Central memory CD8-positive, alpha-beta T cell (primary cell): ENCODE data around the gene BRD3OS.
"Not testable (repeated sequence)": the region's sequence is repeated elsewhere in the genome, so short reads cannot be mapped to it uniquely, and the experiment has no call there.

ENCODE experiments used
- ATAC-seq: fragments of 150-1000 bp; cut with Tn5 transposase; replicated peaks from 2 replicates; pipeline ENCODE4 v1.10.0; 2022; ENCODE audit warnings: mild to moderate bottlenecking, moderate FRiP score, moderate number of reproducible peaks; ENCODE audit not compliant: poor library complexity, severe bottlenecking; ENCODE audit errors: extremely low read depth
- DNase-seq, 2 donors: peaks; one replicate each; pipeline ENCODE4 v3.0.0; 2021; ENCODE audit warnings: low spot score in 2 of 2
- H3K27ac Mint-ChIP-seq: one replicate; pipeline ENCODE4 v1.8.0; 2022; ENCODE audit warnings: low read depth, mild to moderate bottlenecking, moderate library complexity, mixed read lengths
- H3K27me3 Mint-ChIP-seq: one replicate; pipeline ENCODE4 v1.8.0; 2022; ENCODE audit warnings: mixed read lengths
- H3K36me3 Mint-ChIP-seq: one replicate; pipeline ENCODE4 v1.8.0; 2022; ENCODE audit warnings: mild to moderate bottlenecking, moderate library complexity, mixed read lengths; ENCODE audit not compliant: insufficient read depth
- H3K4me1 Mint-ChIP-seq: one replicate; pipeline ENCODE4 v1.8.0; 2022; ENCODE audit warnings: mixed read lengths
- H3K4me3 Mint-ChIP-seq: one replicate; pipeline ENCODE4 v1.8.0; 2022; ENCODE audit warnings: mild to moderate bottlenecking, moderate library complexity, mixed read lengths
- H3K9me3 Mint-ChIP-seq: one replicate; pipeline ENCODE4 v1.8.0; 2022; ENCODE audit warnings: mixed read lengths

BRD3OS gene

DNA sequence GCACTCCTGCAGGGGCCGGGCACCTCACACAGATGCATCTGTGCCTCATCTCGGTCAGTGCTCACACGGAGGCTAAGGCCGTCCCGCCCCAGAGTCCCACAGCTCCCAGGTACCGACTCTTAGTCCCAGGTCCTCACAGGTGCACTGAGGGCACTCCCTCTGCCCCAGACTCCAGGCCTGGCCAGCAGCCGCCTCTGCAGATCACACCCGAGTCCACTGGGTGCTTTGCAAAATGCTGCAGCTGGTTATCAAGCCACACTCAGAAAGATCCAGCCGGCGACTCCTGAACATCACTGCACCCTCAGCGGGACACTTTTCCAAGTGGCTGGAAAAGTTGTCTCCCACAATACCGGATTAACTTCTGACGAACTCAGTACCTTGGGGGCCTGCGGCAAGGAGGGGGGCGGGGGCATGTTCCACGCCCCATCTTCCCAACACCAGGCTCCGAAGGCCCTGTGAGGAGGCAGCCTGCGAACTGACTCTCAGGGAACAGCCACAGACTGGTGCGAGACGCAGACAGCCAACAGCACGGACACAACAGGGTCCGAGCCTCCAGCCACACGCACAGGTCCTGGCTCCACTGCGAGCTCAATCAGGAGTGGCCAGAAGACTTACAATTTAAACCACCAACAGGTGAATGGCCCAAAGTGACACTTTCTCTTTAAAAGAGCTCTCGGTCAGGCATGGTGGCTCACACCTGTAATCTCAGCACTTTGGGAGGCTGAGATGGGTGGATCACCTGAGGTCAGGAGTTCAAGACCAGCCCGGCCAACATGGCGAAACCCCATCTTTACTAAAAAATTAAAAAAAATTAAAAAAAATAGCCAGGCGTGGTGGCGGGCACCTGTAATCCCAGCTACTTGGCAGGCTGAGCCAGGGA is 38.5 kb downstream of the BRD3OS start:
- peak overlapping the region; percentile 41 for H3K4me3 Mint-ChIP-seq
- ATAC-seq (no peak), DNase-seq (no peak)
- no peak overlapping the region for H3K27ac Mint-ChIP-seq
- H3K36me3 Mint-ChIP-seq: peaks cover 12% of the 10 kb centered on the region
- H3K9me3 Mint-ChIP-seq: no peaks in the 10 kb centered on the region
- peaks cover 57% of the 10 kb centered on the region for H3K4me1 Mint-ChIP-seq
- no peaks in the 10 kb centered on the region for H3K27me3 Mint-ChIP-seq

DNA sequence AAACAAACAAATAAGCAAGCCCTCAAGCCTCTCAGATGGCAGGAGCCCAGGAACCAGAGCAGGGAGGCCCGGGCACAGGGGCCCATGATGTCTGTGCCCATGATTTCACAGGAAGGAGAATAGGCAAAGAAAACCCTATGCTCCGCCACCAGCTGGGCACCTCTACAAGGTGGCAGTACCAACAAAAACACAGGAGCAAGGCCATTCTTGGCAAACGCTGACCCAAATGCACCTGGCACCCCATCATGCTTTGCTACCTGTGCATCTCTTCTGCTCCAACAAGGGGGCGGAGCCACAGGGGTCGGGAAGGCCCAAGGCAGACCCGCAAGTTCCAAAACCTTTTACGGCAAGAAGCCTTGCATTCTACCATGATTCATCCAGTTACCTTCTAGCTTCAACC is 39.4 kb downstream of the BRD3OS start:
- no peak for ATAC-seq
- H3K4me3 Mint-ChIP-seq: peak overlapping the region; percentile 87
- peaks cover 15% of the 10 kb centered on the region for H3K36me3 Mint-ChIP-seq
- H3K27ac Mint-ChIP-seq: peak overlapping the region; percentile 87
- no peak for DNase-seq
- no peaks in the 10 kb centered on the region for H3K27me3 Mint-ChIP-seq
- no peaks in the 10 kb centered on the region for H3K9me3 Mint-ChIP-seq
- peaks cover 49% of the 10 kb centered on the region for H3K4me1 Mint-ChIP-seq

DNA sequence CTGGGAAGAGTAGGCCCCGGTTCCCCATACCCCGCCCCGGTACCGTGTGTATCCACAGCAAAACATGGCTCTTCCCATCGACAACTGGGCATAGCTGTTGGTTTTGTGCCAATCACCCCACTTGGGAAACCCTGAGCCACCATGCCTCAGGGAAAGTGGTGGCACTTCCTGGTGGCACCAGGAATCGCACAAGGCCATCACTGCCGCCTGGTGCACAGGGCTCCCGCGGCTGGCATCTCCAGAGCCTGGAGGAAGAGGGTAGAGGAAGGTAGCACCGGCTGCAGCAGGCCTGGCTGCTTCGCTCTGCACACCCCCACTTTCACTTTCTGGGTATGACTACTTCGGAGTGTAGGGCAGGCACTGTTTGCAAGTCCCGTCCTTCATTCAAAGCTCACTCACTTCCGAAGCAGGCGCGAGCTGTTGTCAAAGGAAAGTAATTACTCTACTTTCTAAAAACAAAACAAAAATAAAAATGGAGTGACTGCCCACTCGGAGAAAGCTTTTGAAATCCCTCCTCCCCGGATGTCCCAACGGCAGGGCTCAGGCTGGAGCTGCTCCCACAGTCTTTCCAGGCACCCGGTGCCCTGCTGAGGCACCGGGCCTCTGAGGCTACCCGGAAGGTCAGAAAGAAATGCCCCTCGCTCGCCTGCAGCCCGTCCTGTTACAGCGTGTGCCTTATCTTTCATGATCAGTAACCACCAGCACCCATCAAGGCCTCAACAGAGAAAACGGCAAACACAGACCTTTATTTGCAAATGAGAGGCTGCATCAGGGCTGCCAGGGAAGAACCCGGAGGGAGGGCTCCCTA is 40.5 kb downstream of the BRD3OS start:
- Mint-ChIP-seq H3K4me3 (peak overlapping the region; percentile 87), H3K36me3 (peaks cover 14% of the 10 kb centered on the region), H3K4me1 (peaks cover 38% of the 10 kb centered on the region), H3K27ac (peak overlapping the region; percentile 87), H3K27me3 (peaks cover 10% of the 10 kb centered on the region), H3K9me3 (no peaks in the 10 kb centered on the region)
- DNase-seq (peak in 1 of 2 donors; percentile 51), ATAC-seq (peak; percentile 42)

DNA sequence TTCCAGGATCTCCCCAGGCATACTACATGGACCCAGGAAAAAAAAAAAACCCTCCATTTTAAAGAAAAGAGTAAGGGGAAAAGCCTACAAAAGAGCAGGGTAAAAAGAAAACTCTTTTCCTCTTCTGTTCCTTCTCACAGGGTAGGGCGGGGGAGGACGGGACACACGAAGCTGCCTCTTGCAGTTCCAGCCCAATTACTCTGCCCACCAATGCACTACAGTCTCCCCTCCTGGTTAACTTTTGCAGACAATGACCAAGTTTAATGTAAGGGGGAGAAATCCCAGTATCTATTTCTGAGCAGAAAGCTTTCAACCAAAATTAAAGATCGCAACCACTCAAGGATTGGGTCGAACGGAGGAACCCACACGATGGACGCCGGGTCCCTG is 41.2 kb downstream of the BRD3OS start:
- Mint-ChIP-seq H3K4me1 (peaks cover 38% of the 10 kb centered on the region), H3K4me3 (peak overlapping the region; percentile 87), H3K36me3 (peaks cover 14% of the 10 kb centered on the region), H3K9me3 (no peaks in the 10 kb centered on the region), H3K27ac (peak overlapping the region; percentile 87), H3K27me3 (peaks cover 15% of the 10 kb centered on the region)
- no peak for DNase-seq
- no peak for ATAC-seq

DNA sequence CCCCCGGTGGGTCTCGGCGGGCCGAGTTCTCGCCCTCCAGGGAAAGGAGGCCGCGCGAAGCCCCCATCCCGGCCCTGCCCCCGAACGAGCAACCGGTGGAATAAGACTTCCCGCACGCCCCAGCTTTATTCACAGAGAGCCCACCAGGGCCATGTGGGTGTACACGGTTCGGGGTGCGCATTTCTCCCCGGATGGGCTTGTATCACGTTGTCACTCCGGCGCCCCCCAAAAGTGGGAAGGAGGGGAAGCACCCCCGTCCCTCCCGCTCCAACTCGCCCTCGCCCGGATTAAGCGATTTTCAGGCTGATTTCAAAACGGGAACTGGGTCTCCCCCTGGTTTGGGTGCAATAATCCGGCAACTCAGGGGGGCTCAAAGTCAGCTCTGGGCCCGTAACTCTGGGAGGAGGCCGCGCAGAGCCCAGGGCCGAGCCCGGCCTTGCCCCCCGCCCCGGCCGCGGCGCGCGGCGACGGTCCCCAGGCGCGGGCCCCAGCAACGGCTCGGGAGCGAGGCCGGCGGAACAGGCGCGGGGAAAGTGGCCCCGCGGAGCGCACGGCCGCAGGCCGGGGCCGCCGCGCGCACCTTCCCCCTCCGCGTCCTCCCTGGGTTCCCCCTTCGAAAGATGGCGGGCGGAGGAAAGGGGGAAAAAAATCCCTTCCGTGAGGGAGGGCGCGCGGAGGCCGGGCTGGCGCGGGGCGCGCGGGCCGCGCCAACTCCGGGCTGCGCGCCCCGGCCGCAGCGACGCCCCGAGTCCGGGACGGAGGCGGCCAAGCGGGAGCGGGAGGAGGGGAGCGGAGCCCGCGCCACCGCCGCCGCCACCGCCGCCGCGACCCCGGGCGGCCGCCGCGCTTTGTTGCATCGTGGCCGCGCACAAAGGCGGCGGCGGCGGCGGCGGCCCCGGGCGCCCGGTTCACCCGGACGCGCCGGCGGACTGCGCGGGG is 41.9 kb downstream of the BRD3OS start:
- no peak for ATAC-seq
- Mint-ChIP-seq H3K27me3 (peaks cover 15% of the 10 kb centered on the region), H3K27ac (peak overlapping the region; percentile 87), H3K36me3 (peaks cover 13% of the 10 kb centered on the region), H3K4me3 (peak overlapping the region; percentile 87), H3K4me1 (peaks cover 37% of the 10 kb centered on the region), H3K9me3 (no peaks in the 10 kb centered on the region)
- no peak for DNase-seq

DNA sequence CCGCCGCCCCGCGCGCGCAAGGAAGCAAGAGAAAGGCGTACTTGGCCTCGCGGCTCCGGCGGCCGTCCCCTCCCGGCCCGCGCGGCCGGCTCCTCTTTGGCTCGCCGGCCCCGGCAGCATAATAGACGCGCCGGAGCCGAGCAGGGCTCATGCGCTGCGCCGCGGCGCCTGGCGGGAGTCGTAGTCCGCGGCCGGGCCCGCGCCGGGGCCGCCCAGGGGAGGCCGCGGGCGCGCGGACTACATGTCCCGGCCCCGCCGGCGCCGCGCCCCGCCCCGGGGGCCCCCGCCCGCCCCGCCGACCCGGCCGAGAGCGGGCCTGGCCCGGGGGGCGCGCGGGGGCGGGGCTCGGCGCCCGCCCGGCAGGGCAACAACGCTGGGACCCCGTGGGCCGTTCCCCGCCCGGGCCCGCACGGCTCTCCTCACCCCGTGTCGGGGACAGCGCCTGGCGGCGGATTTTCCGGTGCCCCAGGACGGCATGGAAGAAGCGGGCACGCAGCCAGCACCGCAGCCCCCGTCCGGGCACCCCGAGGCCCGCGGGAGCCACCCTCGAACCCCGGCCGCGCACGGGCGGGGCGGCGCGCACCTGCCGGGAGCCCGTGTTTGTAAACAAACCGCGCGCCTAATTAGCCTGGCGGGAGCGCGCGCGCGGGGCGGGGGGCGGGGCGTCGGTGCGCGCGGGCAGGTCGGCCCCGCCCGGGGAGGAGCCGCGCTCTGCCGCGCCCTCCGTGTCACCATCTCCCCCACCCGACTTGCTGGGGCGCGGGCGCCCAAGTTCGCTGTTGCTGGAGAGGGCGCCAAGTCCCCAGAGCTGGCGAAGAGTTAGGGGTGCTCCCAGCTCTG is 42.8 kb downstream of the BRD3OS start, which contains the start of gene BRD3:
BRD3 (minus strand) TSS at position 123 of the 840 bp plus-strand sequence. CDS start 14,549 bp downstream, outside the sequence.
- Mint-ChIP-seq H3K36me3 (peaks cover 14% of the 10 kb centered on the region), H3K9me3 (no peaks in the 10 kb centered on the region), H3K27ac (peak within 1 kb of the TSS; percentile 91), H3K4me3 (peak within 1 kb of the TSS; percentile 87), H3K4me1 (peaks cover 29% of the 10 kb centered on the region), H3K27me3 (peaks cover 16% of the 10 kb centered on the region)
- ATAC-seq: peak; percentile 69
- peak; percentile 60 to 78 for DNase-seq

DNA sequence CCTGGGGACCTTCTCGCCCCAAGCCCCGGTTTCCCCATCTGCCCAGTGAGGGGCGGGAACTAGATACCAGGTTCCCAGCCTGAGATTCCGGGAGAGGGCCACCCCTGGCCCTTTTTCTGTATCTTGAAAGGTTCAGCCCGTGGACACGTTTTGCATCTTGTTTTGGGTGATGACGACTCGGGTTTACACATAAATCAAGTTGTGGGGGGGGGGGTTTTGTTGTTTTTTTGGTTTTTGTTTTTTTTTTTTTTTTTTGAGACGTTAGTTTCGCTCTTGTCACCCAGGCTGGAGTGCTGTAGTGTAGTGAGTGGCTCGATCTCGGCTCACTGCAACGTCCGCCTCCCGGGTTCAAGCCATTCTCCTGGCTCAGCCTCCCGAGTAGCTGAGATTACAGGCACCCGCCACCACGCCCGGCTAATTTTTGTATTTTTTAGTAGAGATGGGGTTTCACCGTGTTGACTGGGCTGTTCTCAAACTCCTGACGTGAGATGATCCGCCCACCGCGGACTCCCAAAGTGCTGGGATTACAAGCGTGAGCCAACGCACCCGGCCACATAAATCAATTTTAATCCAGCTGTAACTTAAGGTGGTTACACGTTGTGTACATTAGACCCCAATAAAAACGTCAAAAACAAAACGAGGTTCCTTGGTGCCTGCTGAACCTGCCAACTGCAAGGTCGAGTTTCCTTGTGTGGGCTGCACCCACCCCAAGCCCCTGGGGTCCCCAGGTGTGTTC is 43.6 kb downstream of the BRD3OS start:
- DNase-seq (no peak), ATAC-seq (peak; percentile 26)
- H3K27ac Mint-ChIP-seq: peak overlapping the region; percentile 91
- peaks cover 24% of the 10 kb centered on the region for H3K27me3 Mint-ChIP-seq
- H3K4me1 Mint-ChIP-seq: peaks cover 22% of the 10 kb centered on the region
- no peaks in the 10 kb centered on the region for H3K9me3 Mint-ChIP-seq
- H3K4me3 Mint-ChIP-seq: peak overlapping the region; percentile 81
- H3K36me3 Mint-ChIP-seq: peaks cover 14% of the 10 kb centered on the region

DNA sequence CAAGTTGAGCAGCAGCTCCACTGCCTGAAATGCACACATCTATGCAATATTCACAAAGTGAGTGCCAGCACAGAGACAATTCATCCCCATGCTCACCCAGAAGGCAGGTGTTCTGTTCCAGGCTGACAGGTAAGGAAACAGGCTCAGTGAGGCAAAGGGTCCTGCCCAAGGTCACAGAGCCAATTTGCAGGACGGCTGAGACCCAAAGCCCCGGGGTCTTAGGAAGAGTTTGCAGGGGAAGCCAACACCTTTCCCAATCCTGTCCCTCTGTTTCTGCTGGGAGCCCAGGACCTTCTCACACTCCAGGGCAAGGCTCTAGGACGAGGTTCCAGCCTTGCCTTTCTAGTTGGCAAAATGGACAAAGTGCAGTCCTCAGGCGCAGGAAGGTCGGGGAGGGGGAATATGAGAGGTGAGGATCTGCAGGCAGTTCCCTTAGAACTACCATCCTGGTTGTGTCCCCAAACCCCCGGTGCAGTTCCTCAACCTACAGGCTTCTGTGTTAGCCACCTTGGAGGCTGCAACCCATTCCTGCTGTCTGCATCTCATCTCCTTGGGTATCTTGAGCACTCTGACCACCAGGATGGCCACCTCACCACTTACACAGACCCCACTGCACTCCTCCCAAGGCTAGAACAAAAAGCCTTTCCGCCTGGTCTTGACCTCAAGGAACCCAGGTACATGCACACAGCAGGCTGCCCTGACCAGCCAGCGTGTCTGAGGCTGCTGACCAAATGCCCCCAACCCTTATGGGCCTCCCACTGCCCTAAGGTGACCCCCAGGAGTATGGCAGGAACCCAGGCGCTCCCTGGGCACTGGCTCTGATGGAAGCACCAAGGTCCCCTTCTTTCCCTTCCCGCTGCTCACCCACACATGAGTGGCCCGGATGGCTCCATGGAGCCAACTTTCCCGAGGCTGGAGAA is 44.5 kb downstream of the BRD3OS start:
- Mint-ChIP-seq H3K36me3 (peaks cover 14% of the 10 kb centered on the region), H3K27me3 (peaks cover 32% of the 10 kb centered on the region), H3K27ac (no peak overlapping the region), H3K4me3 (peak overlapping the region; percentile 81), H3K9me3 (no peaks in the 10 kb centered on the region), H3K4me1 (peaks cover 19% of the 10 kb centered on the region)
- no peak for ATAC-seq
- DNase-seq: no peak

DNA sequence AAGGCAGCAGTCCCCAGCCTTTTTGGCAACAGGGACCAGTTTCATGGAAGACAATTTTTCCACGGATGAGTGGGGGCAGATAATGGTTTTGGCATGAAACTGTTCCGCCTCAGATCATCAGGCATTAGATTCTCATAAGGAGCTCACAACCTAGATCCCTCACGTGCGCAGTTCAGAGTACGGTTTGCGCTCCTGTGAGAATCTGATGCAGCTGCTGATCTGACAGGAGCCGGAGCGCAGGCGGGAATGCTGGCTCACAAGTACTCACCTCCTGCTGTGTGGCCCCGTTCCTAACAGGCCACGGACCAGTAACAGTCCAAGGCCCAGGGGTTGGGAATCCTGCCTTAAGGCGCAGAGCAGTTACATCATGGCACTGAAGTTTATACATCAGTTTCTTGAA is 45.9 kb downstream of the BRD3OS start:
- Mint-ChIP-seq H3K4me3 (no peak overlapping the region), H3K36me3 (peaks cover 11% of the 10 kb centered on the region), H3K27me3 (peaks cover 35% of the 10 kb centered on the region), H3K27ac (no peak overlapping the region), H3K9me3 (no peaks in the 10 kb centered on the region), H3K4me1 (peaks cover 5% of the 10 kb centered on the region)
- DNase-seq (no peak), ATAC-seq (no peak)

DNA sequence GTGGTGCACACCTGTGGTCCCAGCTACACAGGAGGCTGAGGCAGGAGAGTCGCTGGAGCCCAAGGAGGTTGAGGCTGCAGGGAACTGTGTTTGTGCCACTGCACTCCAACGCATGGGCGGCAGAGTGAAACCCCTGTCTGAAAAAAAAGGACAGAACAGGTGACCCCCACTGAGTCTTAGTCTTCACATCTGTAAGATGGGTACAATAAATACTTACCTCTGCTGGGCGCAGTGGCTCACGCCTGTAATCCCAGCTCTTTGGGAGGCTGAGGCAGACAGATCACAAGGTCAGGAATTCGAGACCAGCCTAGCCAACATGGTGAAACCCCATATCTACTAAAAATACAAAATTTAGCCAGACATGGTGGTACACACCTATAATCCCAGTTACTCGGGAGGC is 47.4 kb downstream of the BRD3OS start:
- H3K4me3 Mint-ChIP-seq, H3K4me1 Mint-ChIP-seq, DNase-seq, H3K36me3 Mint-ChIP-seq, H3K27ac Mint-ChIP-seq, H3K9me3 Mint-ChIP-seq, ATAC-seq: not testable (repeated sequence)
- peaks cover 49% of the 10 kb centered on the region for H3K27me3 Mint-ChIP-seq
